Measurements from ENCODE around the gene VTN.

VTN gene

DNA sequence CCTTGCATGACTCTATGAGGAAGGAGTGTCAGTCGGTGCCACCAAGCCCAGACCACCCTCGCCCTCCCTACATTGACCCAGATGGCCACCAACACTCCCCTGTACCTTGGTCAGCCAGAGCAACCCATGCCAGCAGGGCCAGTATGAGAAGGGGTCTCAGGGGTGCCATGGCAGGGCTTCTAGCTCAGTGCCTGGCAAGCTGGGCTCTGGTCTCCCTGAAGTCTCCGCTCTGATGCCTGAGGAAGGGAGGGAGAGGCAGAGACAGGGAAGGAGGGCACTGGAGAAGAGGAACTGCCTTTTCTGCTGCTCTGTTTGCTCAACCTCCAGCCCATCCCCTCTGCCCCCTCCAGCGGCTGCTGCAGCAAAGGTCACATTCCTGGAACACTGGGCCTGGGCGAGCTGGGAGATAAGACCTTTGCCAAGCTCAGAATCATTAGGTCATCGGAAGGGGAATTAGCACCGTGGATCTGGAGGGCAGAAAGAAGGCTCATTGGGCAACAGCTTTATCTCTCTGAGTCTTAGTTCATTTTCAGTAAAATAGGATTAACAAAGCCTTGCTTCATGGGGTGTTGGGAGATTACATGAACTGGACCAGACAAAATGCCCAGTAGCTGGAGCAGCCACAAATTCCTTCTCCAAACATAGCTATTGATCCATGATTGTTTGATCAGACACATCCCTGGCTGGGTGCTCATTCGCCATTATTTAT is at the start of gene VTN:
TSS of gene VTN (minus strand) at position 273 of the 709 bp plus-strand sequence. CDS start at position 169, 104 bp downstream.
- DNase-seq (ENCODE audit: low read depth in 2 of 2) = no peak

DNA sequence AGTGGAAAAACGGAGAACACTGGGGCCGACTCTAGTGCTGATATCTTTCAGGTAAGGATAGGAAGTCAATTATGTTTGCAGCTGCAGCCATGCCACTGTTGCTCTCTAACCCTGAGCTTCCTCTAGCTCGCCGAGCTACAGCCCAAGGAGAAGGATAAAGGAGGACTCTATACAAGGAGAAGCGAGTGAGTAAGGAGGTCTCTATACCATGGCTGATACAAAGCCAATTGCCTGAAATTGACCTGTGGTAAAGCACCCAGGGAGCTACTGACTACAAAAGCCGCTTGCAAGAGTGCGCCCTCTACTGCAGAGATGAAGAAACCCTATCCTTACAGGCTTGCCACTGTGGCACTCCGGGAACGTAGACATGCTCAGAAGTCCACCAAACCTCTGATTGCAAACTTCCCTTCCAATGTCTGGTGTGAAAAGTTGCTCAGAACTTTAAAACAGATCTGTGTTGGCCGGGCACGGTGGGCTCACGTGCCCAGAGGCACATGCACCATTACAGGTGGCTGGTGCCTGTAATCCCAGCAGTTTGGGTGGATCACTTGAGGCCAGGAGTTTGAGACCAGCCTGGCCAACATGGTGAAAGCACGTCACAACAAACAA is 46.7 kb upstream of the VTN start:
- DNase-seq (ENCODE audit: low read depth in 2 of 2) = peak; percentile 21 to 31

DNA sequence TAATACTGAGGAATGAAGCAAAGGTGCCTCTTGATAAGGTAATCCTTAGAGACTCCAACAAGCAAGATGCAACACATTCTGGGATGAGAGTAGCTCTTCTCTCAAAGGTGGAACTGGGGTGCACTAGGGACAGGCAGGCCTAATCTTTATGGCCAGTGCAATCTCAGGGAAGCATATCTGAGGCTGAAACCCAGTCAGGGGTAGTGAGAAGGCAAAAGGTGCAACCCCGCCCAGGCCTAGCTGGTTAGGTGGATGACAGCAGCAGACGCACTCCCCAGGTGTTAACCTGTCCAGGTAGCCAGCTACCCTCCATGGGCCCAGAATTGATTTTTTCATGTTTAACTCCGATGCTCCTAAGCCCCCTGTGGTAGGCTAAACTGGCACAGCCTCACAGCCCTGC is 45.8 kb upstream of the VTN start:
- no peak for DNase-seq (ENCODE audit: low read depth in 2 of 2)

GRCh38 chr17:28413804-28414203 is 43.7 kb upstream of the VTN start:
- no peak for DNase-seq (ENCODE audit: low read depth in 2 of 2)

DNA sequence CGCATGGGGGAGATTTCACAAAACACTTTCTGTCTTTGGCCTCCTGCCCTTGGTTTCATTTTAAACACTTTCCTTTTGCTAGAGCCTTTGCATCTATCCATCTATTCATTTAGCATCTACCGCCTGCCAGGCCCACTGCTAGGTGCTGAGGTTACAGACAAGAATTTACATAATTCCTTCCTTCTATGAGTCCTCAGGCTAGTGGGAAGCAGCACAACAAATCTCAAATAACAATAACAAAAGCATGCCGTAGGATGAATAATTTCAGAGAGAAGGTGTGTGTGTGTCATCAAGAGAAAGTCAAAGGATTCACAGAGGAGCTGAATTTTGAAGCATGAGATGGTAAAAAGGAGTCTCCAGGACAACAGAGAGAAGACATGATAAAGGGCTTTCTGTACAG is 42.0 kb upstream of the VTN start:
- DNase-seq (ENCODE audit: low read depth in 2 of 2) = no peak

GRCh38 chr17:28407974-28408306 is 37.8 kb upstream of the VTN start:
- no peak for DNase-seq (ENCODE audit: low read depth in 2 of 2)

DNA sequence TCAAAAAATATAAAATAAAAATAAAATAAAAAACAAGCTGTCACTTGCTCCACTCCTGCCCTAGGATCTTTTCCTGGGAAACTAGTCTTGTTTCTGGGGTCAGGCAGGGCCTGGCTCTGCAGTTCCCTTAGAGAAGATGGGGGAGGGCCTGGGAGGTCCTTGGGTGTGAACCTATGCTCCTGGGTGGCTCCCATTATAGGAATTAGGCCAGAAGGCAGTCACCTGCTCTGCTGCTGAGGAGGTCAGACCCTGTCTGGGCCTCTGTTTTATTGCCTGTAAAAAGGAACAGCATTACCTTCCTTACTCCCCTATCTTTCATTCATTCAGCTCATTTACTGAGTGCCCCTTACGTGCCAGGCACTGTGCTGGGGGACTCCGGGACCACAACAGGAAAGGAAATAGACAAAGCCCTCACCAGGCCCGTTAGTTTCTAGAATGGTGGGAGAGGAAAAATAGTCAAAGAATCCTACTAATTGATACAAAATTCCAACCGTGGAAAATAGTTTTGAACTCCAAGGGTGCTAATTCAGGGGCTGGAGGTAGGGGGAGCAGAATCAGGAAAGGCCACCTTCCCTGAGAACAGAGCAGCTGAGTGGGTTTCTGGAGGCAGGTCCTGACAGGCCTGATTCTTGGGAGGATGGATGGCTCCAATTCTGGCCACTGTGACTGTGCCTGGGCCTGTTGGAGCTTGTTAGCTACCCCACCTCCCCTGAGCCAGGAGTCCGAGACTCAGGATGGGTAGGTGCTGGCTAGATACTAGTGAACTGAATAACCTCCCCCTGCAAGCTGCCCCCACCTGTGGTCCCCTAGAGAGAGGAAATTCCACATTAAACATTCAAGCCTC is 37.2 kb upstream of the VTN start:
- no peak for DNase-seq (ENCODE audit: low read depth in 2 of 2)

DNA sequence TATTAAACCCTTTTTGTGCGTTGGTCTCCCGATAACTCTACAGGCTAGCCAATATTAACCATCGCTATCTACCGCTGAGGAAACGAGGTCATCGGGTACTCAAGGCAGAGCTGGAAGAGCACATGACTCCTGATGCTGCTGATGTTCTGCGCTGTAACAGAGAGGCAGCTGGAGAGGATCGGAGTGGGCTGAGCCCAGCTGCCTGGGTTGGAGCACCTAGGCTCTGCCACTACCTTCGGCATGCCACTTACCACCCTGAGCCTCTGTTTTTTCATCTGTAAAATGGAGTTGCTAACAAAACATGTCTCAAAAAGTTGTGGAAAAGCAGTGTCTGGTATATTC is 36.3 kb upstream of the VTN start:
- DNase-seq (ENCODE audit: low read depth in 2 of 2) = no peak

- DNase-seq (ENCODE audit: low read depth in 2 of 2) = peak; percentile 16 to 55
Observed at GRCh38 chr17:28405632-28406472, 35.7 kb upstream of the VTN start, which contains the start of gene SLC46A1. SLC46A1 (minus strand) TSS chr17:28406212; CDS start chr17:28406114, 98 bp downstream.

GRCh38 chr17:28404812-28405570 is 34.9 kb upstream of the VTN start:
- no peak for DNase-seq (ENCODE audit: low read depth in 2 of 2)

GRCh38 chr17:28404461-28404811 is 34.3 kb upstream of the VTN start:
- DNase-seq (ENCODE audit: low read depth in 2 of 2) = no peak

DNA sequence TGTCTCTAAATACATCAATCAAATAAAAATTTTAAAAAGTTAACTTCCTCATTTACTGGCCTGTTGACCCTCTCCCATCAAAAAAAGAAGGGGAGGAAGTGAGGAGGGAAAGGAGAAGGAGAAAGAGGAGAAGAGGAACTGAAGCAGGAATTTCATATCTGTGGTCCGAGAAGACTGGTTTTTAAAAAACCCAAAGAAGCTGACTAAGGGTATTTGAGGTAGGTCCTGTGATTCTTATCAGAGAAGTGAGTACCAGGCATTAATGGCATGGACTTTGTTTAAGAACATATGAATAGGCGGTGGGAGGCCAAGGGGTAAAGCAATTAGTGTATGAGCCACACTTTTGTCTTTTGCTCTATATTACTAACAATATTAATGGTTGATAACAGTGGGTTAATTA is 33.9 kb upstream of the VTN start:
- DNase-seq (ENCODE audit: low read depth in 2 of 2) = no peak

DNA sequence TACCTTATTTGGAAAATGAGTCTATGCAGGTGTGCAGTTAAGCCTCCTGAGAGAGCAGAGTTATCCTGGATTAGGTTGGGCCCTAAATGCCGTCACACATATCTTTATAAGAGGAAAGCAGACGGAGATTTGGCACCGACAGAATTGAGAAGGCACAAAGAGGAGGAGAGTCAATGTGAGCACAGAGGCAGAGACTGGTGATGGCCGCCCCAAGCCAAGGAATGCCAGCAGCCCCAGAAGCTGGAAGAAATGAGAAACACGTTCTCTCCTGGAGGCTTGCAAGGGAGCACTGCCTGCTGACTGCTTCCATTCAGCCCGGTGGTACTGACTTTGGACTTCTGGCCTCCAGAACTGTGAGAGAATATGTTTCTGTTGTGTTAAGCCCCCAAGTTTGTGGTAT is 32.7 kb upstream of the VTN start:
- no peak for DNase-seq (ENCODE audit: low read depth in 2 of 2)

- no peak for DNase-seq (ENCODE audit: low read depth in 2 of 2)
Observed at GRCh38 chr17:28402224-28402630, 32.1 kb upstream of the VTN start.

GRCh38 chr17:28399808-28400207 is 29.7 kb upstream of the VTN start:
- no peak for DNase-seq (ENCODE audit: low read depth in 2 of 2)

GRCh38 chr17:28398280-28398981 is 28.3 kb upstream of the VTN start:
- DNase-seq (ENCODE audit: low read depth in 2 of 2) = no peak

GRCh38 chr17:28397687-28398279 is 27.7 kb upstream of the VTN start:
- no peak for DNase-seq (ENCODE audit: low read depth in 2 of 2)

GRCh38 chr17:28397275-28397674 is 27.2 kb upstream of the VTN start:
- DNase-seq (ENCODE audit: low read depth in 2 of 2) = no peak

DNA sequence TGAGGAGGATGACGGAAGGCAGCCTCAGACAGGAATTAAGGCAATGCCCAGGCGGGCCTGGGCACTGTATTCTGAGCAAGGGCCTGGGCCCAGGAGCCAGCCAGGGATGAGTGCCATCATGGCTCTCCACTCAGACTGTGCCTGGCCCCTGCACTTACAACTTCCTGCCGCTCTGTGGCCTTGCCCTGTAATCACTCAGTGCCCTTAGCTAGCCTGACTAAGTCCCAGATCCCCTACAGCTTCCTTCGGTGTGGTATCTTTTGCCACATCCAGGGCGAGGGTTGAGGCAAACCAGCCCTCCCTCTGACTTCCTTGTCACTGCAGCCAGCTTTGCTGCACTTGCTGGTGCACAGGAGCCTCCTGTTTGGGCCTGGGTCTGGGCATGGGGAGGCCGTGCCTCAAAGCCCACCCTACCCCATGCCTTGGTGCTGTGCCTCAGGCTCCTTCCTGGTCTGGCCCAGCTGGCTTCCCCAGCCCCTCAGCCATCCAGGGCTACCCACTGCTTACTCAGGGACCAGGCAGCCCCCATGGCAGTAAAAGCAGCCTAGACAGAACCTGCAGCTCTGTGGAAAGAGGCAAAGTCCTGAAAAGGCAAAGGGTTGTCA is 26.6 kb upstream of the VTN start:
- DNase-seq (ENCODE audit: low read depth in 2 of 2) = no peak

GRCh38 chr17:28395968-28396367 is 25.9 kb upstream of the VTN start:
- DNase-seq (ENCODE audit: low read depth in 2 of 2) = no peak
